ENCODE data around the gene GRPR. TPM values are rescaled to one million over a fixed set of nuclear protein-coding genes. Genes with fewer than 3 reads are reported as not detected.

Gene GRPR
- total and polyA plus RNA-seq, 2 of the 13 experiments (the other 11 are each of a cell fraction or from before 2014, with no cell fraction given): 0.04 to 0.05 TPM

DNA sequence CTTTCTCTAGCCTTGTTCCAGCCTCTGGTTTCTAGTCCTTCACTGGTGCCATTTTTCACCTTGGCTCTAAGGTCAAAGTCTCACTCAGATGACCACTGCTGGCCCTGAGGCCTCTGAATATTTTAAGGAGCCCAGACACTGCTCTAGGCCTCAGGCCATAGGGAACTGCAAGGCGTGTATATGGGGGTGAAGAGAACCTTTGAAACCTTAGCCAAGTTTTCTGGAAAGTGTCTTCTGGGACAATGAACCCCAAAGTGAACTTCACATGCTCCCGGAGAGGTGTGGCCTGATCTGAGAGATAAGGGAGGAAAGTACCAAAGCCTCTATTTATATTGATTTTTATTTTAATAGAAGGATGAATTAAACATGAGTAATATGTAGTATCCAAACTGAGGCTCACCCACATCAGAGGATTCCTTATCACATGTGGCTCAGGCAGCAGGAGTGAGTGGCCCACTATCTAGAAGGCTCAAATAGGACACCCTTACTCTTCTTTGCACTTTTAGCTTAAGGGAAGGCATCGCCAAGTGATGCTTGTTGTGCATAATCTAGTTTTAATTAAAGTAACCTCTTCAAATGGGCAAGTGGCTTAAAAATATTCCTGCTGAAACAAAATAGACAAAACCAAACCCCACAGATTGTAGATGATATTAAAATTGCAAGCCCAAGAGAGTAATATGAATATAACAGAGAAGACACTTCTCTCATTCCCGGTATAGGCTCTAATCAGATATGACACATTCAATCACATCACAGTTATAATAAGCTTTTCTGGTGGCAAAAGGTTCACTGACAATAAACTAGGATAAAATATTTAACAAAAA is 18.3 kb downstream of the GRPR start:
- Histone ChIP-seq H3K27ac (ENCODE audit: extremely low read length, insufficient read depth, low read length) (no peak overlapping the region), H3K4me1 (ENCODE audit: insufficient read depth, low read length) (no peaks in the 10 kb centered on the region), H3K79me2 (ENCODE audit: insufficient read depth, low read length) (no peaks in the 10 kb centered on the region), H4K20me1 (ENCODE audit: insufficient read depth, low read length) (no peaks in the 10 kb centered on the region), H2AFZ (ENCODE audit: low read length) (no peak overlapping the region), H3K36me3 (replicated peaks in 1 of 2; ENCODE audit: control insufficient read depth in 1 of 2, insufficient read depth in 2 of 2, low read length in 2 of 2) (no peaks in the 10 kb centered on the region), H3K9ac (ENCODE audit: insufficient read depth, low read depth, low read length) (no peak overlapping the region), H3K4me3 (replicated peaks in 1 of 3; ENCODE audit: insufficient read depth in 1 of 3, low read depth in 2 of 3, low read length in 3 of 3) (no peak overlapping the region), H3K27me3 (ENCODE audit: control insufficient read depth in 1 of 2, insufficient read depth in 2 of 2, low read length in 2 of 2) (no peaks in the 10 kb centered on the region), H3K9me3 (ENCODE audit: low read length) (no peaks in the 10 kb centered on the region), H3K4me2 (ENCODE audit: low read depth, low read length) (no peak overlapping the region)
- no peak for ATAC-seq
- no TSS peak for BruUV-seq (replicated peaks)
- CTCF ChIA-PET (ENCODE audit: low intra/inter-chr PET ratio, low total read pairs): no interaction called here
- no peak for TF ChIP-seq FOXM1 (CRISPR knock-in tag; IDR thresholded peaks at IDR 0.05)
- no peak for TF ChIP-seq PRDM15 (CRISPR knock-in tag; IDR thresholded peaks at IDR 0.05)
- no peak for TF ChIP-seq NR2F2 (IDR thresholded peaks at IDR 0.05; ENCODE audit: borderline replicate concordance, low read depth)
- TF ChIP-seq, protein P1, sequence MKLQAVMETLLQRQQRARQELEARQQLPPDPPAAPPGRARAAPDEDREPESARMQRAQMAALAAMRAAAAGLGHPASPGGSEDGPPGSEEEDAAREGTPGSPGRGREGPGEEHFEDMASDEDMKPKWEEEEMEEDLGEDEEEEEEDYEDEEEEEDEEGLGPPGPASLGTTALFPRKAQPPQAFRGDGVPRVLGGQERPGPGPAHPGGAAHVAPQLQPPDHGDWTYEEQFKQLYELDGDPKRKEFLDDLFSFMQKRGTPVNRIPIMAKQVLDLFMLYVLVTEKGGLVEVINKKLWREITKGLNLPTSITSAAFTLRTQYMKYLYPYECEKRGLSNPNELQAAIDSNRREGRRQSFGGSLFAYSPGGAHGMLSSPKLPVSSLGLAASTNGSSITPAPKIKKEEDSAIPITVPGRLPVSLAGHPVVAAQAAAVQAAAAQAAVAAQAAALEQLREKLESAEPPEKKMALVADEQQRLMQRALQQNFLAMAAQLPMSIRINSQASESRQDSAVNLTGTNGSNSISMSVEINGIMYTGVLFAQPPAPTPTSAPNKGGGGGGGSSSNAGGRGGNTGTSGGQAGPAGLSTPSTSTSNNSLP (IDR thresholded peaks at IDR 0.05; ENCODE audit: low read depth, low read length): no peak
- no peak for TF ChIP-seq NR3C1 (CRISPR knock-in tag; IDR thresholded peaks at IDR 0.05)
- in situ Hi-C loops (cut with HindIII; ENCODE audit: extremely low pct_ligation_motif_present, low pct_unique_long_range_greater_than_20kb) (no loop called here), intact Hi-C loops (cut with micrococcal nuclease; ENCODE audit: unreplicated experiment) (no loop called here)
- FAIRE-seq: no peak
- POLR2A ChIA-PET: no interaction called here
- no peak for DNase-seq (ENCODE audit: low spot score)
- 26% methylated on average over 4 of the region's 4 CpGs for WGBS (ENCODE audit: low lambda C conversion rate)

All from HepG2 (cell line).